WTC11 (cell line): ENCODE results near the gene CLCF1. TPM values are rescaled to one million over a fixed set of nuclear protein-coding genes. Genes with fewer than 3 reads are reported as not detected.

Experiments
- ATAC-seq: fragments of 200-7000 bp; cut with Tn5 transposase; 2 replicates; pipeline ENCODE4 v1.10.0; 2021; ENCODE audit warnings: mild to moderate bottlenecking, moderate library complexity
- CTCF ChIA-PET: fragments of 300-600 bp; sonication (Branson Sonifier 250); formaldehyde crosslinking; loops from one replicate; lab custom pipeline; 2021; ENCODE audit warnings: antibody characterized with exemption; lab: Charles Lee
- POLR2A ChIA-PET: fragments of 350-600 bp; sonication (Branson Sonifier 250); formaldehyde crosslinking; loops from one replicate; lab custom pipeline; 2021; ENCODE audit warnings: antibody characterized with exemption; lab: Charles Lee
- DNase-seq: peaks from one replicate; pipeline ENCODE4 v3.0.0; 2021; ENCODE audit warnings: low spot score
- H3K27ac Mint-ChIP-seq: 2 replicates; pipeline ENCODE4 v1.8.0; 2021; ENCODE audit warnings: mixed read lengths
- H3K27me3 Mint-ChIP-seq: 2 replicates; pipeline ENCODE4 v1.8.0; 2021; ENCODE audit warnings: low read depth, mild to moderate bottlenecking, moderate library complexity, mixed read lengths
- H3K36me3 Mint-ChIP-seq: 2 replicates; pipeline ENCODE4 v1.8.0; 2021; ENCODE audit warnings: mixed read lengths
- H3K4me1 Mint-ChIP-seq: 2 replicates; pipeline ENCODE4 v1.8.0; 2022; ENCODE audit warnings: mixed read lengths
- H3K4me3 Mint-ChIP-seq: 2 replicates; pipeline ENCODE4 v1.8.0; 2021; ENCODE audit warnings: mild to moderate bottlenecking, moderate library complexity, mixed read lengths
- H3K9me3 Mint-ChIP-seq: 2 replicates; pipeline ENCODE4 v1.8.0; 2021; ENCODE audit warnings: mixed read lengths
- ATF3 ChIP-seq: sonication (generic); formaldehyde crosslinking; conservative IDR thresholded peaks from 2 replicates; pipeline ENCODE4 v1.8.1; 2022; ENCODE audit warnings: mild to moderate bottlenecking, missing genetic modification reagents
- E2F5 ChIP-seq: sonication (generic); formaldehyde crosslinking; IDR thresholded peaks from 2 replicates; pipeline ENCODE4 v1.8.1; 2022; ENCODE audit warnings: mild to moderate bottlenecking, moderate library complexity, missing genetic modification reagents
- ESRRA ChIP-seq: sonication (generic); formaldehyde crosslinking; IDR thresholded peaks from 2 replicates; pipeline ENCODE4 v1.8.1; 2022; ENCODE audit warnings: mild to moderate bottlenecking, missing genetic modification reagents, borderline replicate concordance
- GTF2I ChIP-seq: fragments of 250-450 bp; sonication (Bioruptor Pico); conservative IDR thresholded peaks from 2 replicates; pipeline ENCODE4 v1.4.0; 2021; ENCODE audit warnings: mild to moderate bottlenecking
- IRF2 ChIP-seq: sonication (generic); formaldehyde crosslinking; IDR thresholded peaks from 2 replicates; pipeline ENCODE4 v1.8.0; 2022; ENCODE audit warnings: low read depth, missing genetic modification reagents, borderline replicate concordance
- JAZF1 ChIP-seq: fragments of 250-450 bp; sonication (Bioruptor Pico); IDR thresholded peaks from 2 replicates; pipeline ENCODE4 v1.9.0; 2021; ENCODE audit warnings: moderate library complexity, mild to moderate bottlenecking, inconsistent platforms
- KAT7 ChIP-seq: sonication (generic); formaldehyde crosslinking; IDR thresholded peaks from 2 replicates; pipeline ENCODE4 v1.8.1; 2023; ENCODE audit warnings: missing genetic modification reagents, mild to moderate bottlenecking, borderline replicate concordance
- MXD4 ChIP-seq: fragments of 250-450 bp; sonication (Bioruptor Pico); IDR thresholded peaks from 2 replicates; pipeline ENCODE4 v1.8.0; 2021; ENCODE audit warnings: mild to moderate bottlenecking, moderate library complexity, borderline replicate concordance
- NFATC4 ChIP-seq: fragments of 250-450 bp; sonication (Bioruptor Pico); IDR thresholded peaks from 2 replicates; pipeline ENCODE4 v1.9.0; 2021; ENCODE audit warnings: mild to moderate bottlenecking
- NR2C2 ChIP-seq: sonication (generic); formaldehyde crosslinking; IDR thresholded peaks from 2 replicates; pipeline ENCODE4 v1.8.0; 2022; ENCODE audit warnings: mild to moderate bottlenecking, missing genetic modification reagents
- SOX15 ChIP-seq: fragments of 250-450 bp; sonication (Bioruptor Pico); IDR thresholded peaks from 2 replicates; pipeline ENCODE4 v1.9.0; 2021; ENCODE audit warnings: mild to moderate bottlenecking
- ZNF121 ChIP-seq: sonication (generic); formaldehyde crosslinking; IDR thresholded peaks from 2 replicates; pipeline ENCODE4 v1.8.0; 2023; ENCODE audit warnings: missing genetic modification reagents
- ZNF138 ChIP-seq: sonication (generic); formaldehyde crosslinking; conservative IDR thresholded peaks from 2 replicates; pipeline ENCODE4 v1.8.1; 2022; ENCODE audit warnings: mild to moderate bottlenecking, moderate library complexity, missing genetic modification reagents
- ZNF671 ChIP-seq: fragments of 250-450 bp; sonication (Bioruptor Pico); IDR thresholded peaks from 2 replicates; pipeline ENCODE4 v1.8.0; 2021; ENCODE audit warnings: mild to moderate bottlenecking
- total RNA-seq: library from RNA; stranded (reverse); gene quantifications from 3 replicates; pipeline ENCODE4 v1.2.3, GENCODE V29; 2021
- TF ChIP-seq, protein P1 (sequence below): fragments of 250-450 bp; sonication (Bioruptor Pico); IDR thresholded peaks from 2 replicates; pipeline ENCODE4 v1.9.0; 2021; ENCODE audit warnings: mild to moderate bottlenecking
- TF ChIP-seq, protein P2 (sequence below): fragments of 250-450 bp; sonication (Bioruptor Pico); IDR thresholded peaks from 2 replicates; pipeline ENCODE4 v1.9.0; 2021; ENCODE audit warnings: moderate library complexity, mild to moderate bottlenecking, inconsistent platforms, borderline replicate concordance
- TF ChIP-seq, protein P3 (sequence below): sonication (generic); formaldehyde crosslinking; conservative IDR thresholded peaks from 2 replicates; pipeline ENCODE4 v1.8.1; 2023; ENCODE audit warnings: mild to moderate bottlenecking, low read depth, missing genetic modification reagents, moderate library complexity
- TF ChIP-seq, protein P4 (sequence below): fragments of 250-450 bp; sonication (Bioruptor Pico); IDR thresholded peaks from 2 replicates; pipeline ENCODE4 v1.9.0; 2021; ENCODE audit warnings: mild to moderate bottlenecking
- TF ChIP-seq, protein P5 (sequence below): sonication (generic); formaldehyde crosslinking; IDR thresholded peaks from 2 replicates; pipeline ENCODE4 v1.8.0; 2023; ENCODE audit warnings: mild to moderate bottlenecking, missing genetic modification reagents
- TF ChIP-seq, protein P6 (sequence below): sonication (generic); formaldehyde crosslinking; IDR thresholded peaks from 2 replicates; pipeline ENCODE4 v1.8.1; 2022; ENCODE audit warnings: missing genetic modification reagents, borderline replicate concordance

The CLCF1 gene
- total RNA-seq, 1 experiment from 2014 or later, result 0.92 TPM

- ChIA-PET POLR2A (interaction anchor here (1.3 to 1.5 kb wide), 2 partner anchors 11 to 13 kb away, joined by 3 to 7 read pairs; no protein-coding TSS in a partner anchor), CTCF (interaction anchor here (0.8 to 1.4 kb wide), 6 partner anchors 11 to 63 kb away, joined by 3 to 7 read pairs (median 3); no protein-coding TSS in a partner anchor)
- no peak for DNase-seq
- peaks cover 18% of the 10 kb centered on the region for H3K4me1 Mint-ChIP-seq
- H3K9me3 Mint-ChIP-seq, result no peaks in the 10 kb centered on the region
- ATAC-seq, result no peak
- H3K4me3 Mint-ChIP-seq, result no peak overlapping the region
- no peak overlapping the region for H3K27ac Mint-ChIP-seq
- H3K27me3 Mint-ChIP-seq, result peaks cover 8% of the 10 kb centered on the region
- no peaks in the 10 kb centered on the region for H3K36me3 Mint-ChIP-seq
- TF ChIP-seq, protein P1, sequence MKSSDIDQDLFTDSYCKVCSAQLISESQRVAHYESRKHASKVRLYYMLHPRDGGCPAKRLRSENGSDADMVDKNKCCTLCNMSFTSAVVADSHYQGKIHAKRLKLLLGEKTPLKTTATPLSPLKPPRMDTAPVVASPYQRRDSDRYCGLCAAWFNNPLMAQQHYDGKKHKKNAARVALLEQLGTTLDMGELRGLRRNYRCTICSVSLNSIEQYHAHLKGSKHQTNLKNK, result no peak
- TF ChIP-seq SOX15 (CRISPR knock-in tag) (no peak), KAT7 (CRISPR knock-in tag) (no peak), ESRRA (no peak), NFATC4 (no peak), ZNF671 (CRISPR knock-in tag) (no peak), JAZF1 (CRISPR knock-in tag) (no peak), ZNF138 (CRISPR knock-in tag) (no peak), GTF2I (CRISPR knock-in tag) (no peak), E2F5 (CRISPR knock-in tag) (no peak), NR2C2 (no peak), ZNF121 (CRISPR knock-in tag) (no peak), MXD4 (CRISPR knock-in tag) (no peak), IRF2 (CRISPR knock-in tag) (no peak), ATF3 (CRISPR knock-in tag) (no peak)
- TF ChIP-seq, protein P2, sequence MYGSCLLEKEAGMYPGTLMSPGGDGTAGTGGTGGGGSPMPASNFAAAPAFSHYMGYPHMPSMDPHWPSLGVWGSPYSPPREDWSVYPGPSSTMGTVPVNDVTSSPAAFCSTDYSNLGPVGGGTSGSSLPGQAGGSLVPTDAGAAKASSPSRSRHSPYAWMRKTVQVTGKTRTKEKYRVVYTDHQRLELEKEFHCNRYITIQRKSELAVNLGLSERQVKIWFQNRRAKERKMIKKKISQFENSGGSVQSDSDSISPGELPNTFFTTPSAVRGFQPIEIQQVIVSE (CRISPR knock-in tag), result no peak
- TF ChIP-seq, protein P3, sequence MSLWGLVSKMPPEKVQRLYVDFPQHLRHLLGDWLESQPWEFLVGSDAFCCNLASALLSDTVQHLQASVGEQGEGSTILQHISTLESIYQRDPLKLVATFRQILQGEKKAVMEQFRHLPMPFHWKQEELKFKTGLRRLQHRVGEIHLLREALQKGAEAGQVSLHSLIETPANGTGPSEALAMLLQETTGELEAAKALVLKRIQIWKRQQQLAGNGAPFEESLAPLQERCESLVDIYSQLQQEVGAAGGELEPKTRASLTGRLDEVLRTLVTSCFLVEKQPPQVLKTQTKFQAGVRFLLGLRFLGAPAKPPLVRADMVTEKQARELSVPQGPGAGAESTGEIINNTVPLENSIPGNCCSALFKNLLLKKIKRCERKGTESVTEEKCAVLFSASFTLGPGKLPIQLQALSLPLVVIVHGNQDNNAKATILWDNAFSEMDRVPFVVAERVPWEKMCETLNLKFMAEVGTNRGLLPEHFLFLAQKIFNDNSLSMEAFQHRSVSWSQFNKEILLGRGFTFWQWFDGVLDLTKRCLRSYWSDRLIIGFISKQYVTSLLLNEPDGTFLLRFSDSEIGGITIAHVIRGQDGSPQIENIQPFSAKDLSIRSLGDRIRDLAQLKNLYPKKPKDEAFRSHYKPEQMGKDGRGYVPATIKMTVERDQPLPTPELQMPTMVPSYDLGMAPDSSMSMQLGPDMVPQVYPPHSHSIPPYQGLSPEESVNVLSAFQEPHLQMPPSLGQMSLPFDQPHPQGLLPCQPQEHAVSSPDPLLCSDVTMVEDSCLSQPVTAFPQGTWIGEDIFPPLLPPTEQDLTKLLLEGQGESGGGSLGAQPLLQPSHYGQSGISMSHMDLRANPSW, result no peak
- TF ChIP-seq, protein P4, sequence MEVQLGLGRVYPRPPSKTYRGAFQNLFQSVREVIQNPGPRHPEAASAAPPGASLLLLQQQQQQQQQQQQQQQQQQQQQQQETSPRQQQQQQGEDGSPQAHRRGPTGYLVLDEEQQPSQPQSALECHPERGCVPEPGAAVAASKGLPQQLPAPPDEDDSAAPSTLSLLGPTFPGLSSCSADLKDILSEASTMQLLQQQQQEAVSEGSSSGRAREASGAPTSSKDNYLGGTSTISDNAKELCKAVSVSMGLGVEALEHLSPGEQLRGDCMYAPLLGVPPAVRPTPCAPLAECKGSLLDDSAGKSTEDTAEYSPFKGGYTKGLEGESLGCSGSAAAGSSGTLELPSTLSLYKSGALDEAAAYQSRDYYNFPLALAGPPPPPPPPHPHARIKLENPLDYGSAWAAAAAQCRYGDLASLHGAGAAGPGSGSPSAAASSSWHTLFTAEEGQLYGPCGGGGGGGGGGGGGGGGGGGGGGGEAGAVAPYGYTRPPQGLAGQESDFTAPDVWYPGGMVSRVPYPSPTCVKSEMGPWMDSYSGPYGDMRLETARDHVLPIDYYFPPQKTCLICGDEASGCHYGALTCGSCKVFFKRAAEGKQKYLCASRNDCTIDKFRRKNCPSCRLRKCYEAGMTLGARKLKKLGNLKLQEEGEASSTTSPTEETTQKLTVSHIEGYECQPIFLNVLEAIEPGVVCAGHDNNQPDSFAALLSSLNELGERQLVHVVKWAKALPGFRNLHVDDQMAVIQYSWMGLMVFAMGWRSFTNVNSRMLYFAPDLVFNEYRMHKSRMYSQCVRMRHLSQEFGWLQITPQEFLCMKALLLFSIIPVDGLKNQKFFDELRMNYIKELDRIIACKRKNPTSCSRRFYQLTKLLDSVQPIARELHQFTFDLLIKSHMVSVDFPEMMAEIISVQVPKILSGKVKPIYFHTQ (CRISPR knock-in tag), result no peak
- TF ChIP-seq, protein P5, sequence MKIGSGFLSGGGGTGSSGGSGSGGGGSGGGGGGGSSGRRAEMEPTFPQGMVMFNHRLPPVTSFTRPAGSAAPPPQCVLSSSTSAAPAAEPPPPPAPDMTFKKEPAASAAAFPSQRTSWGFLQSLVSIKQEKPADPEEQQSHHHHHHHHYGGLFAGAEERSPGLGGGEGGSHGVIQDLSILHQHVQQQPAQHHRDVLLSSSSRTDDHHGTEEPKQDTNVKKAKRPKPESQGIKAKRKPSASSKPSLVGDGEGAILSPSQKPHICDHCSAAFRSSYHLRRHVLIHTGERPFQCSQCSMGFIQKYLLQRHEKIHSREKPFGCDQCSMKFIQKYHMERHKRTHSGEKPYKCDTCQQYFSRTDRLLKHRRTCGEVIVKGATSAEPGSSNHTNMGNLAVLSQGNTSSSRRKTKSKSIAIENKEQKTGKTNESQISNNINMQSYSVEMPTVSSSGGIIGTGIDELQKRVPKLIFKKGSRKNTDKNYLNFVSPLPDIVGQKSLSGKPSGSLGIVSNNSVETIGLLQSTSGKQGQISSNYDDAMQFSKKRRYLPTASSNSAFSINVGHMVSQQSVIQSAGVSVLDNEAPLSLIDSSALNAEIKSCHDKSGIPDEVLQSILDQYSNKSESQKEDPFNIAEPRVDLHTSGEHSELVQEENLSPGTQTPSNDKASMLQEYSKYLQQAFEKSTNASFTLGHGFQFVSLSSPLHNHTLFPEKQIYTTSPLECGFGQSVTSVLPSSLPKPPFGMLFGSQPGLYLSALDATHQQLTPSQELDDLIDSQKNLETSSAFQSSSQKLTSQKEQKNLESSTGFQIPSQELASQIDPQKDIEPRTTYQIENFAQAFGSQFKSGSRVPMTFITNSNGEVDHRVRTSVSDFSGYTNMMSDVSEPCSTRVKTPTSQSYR (CRISPR knock-in tag), result no peak
- TF ChIP-seq, protein P6, sequence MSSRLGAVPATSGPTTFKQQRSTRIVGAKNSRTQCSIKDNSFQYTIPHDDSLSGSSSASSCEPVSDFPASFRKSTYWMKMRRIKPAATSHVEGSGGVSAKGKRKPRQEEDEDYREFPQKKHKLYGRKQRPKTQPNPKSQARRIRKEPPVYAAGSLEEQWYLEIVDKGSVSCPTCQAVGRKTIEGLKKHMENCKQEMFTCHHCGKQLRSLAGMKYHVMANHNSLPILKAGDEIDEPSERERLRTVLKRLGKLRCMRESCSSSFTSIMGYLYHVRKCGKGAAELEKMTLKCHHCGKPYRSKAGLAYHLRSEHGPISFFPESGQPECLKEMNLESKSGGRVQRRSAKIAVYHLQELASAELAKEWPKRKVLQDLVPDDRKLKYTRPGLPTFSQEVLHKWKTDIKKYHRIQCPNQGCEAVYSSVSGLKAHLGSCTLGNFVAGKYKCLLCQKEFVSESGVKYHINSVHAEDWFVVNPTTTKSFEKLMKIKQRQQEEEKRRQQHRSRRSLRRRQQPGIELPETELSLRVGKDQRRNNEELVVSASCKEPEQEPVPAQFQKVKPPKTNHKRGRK (CRISPR knock-in tag), result no peak
These were observed 33.7 kb upstream of the CLCF1 start for GRCh38 chr11:67406969-67407687.
